ENCODE measurements around the gene ZRANB3. TPM values are rescaled to one million over a fixed set of nuclear protein-coding genes. Genes with fewer than 3 reads are reported as not detected.

Gene ZRANB3
- polyA plus RNA-seq, 1 donor (not counting 4 experiments of a cell fraction or from before 2014, with no cell fraction given), result 10.6 TPM

GRCh38 chr2:135494503-135494902 lies 36.5 kb downstream of the ZRANB3 start:
- TF ChIP-seq CTCF (optimal IDR thresholded peaks at IDR 0.05 in 1 of 3, IDR thresholded peaks at IDR 0.05 in 1 of 3, conservative IDR thresholded peaks at IDR 0.05 in 1 of 3; ENCODE audit: extremely low read depth in 1 of 3, insufficient read depth in 2 of 3, low read length in 3 of 3) (no peak), EZH2 (IDR thresholded peaks at IDR 0.05; ENCODE audit: low read length) (no peak)
- Histone ChIP-seq H2AFZ (ENCODE audit: control insufficient read depth, low read length) (no peak overlapping the region), H3K27ac (ENCODE audit: control insufficient read depth, insufficient read depth, low read length) (no peak overlapping the region), H3K36me3 (ENCODE audit: control insufficient read depth in 2 of 2, extremely low read depth in 1 of 2, insufficient read depth in 2 of 2, low read length in 2 of 2) (no peaks in the 10 kb centered on the region), H3K79me2 (ENCODE audit: control insufficient read depth, insufficient read depth, low read length) (no peaks in the 10 kb centered on the region), H4K20me1 (ENCODE audit: control insufficient read depth, extremely low read depth, insufficient read depth, low read length) (no peaks in the 10 kb centered on the region), H3K27me3 (ENCODE audit: control insufficient read depth, extremely low read depth, insufficient read depth, low read length) (no peaks in the 10 kb centered on the region), H3K4me3 (ENCODE audit: control insufficient read depth in 2 of 3, extremely low read depth in 1 of 3, insufficient read depth in 2 of 3, low read depth in 1 of 3, low read length in 3 of 3) (no peak overlapping the region), H3K4me2 (ENCODE audit: control insufficient read depth, extremely low read depth, insufficient read depth, low read depth, low read length) (no peak overlapping the region), H3K9me3 (ENCODE audit: control insufficient read depth, low read depth, low read length) (no peaks in the 10 kb centered on the region), H3K9ac (ENCODE audit: control insufficient read depth, extremely low read depth, insufficient read depth, low read length) (no peak overlapping the region), H3K4me1 (ENCODE audit: control insufficient read depth, extremely low read depth, insufficient read depth, low read length) (no peaks in the 10 kb centered on the region), H3K9me1 (ENCODE audit: control insufficient read depth, extremely low read depth, insufficient read depth, low read length) (no peaks in the 10 kb centered on the region)
- dilution Hi-C loops (cut with MboI; ENCODE audit: extremely low pct_ligation_motif_present, low sequenced_read_pairs), result no loop called here
- FAIRE-seq, result no peak
- DNase-seq (ENCODE audit: low read depth, low spot score), result no peak

DNA sequence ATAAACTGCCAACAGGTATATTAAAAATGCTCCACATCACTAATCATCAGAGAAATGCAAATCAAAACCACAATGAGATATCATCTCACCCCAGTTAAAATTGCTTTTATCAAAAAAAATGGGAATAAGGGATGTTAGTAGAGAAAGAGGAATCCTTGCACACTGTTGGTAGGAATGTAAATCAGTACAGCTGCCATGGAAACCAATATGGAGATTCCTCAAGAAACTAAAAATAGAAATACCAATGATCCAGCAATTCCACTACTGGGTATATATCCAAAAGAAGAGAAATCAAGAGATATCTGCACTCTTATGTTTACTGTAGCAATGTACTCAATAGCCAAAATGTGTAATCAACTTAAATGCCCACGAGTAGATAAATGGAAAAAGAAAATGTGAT lies 40.6 kb downstream of the ZRANB3 start:
- Histone ChIP-seq H3K4me1 (ENCODE audit: control insufficient read depth, extremely low read depth, insufficient read depth, low read length) (no peaks in the 10 kb centered on the region), H3K4me3 (ENCODE audit: control insufficient read depth in 2 of 3, extremely low read depth in 1 of 3, insufficient read depth in 2 of 3, low read depth in 1 of 3, low read length in 3 of 3) (no peak overlapping the region), H3K9me1 (ENCODE audit: control insufficient read depth, extremely low read depth, insufficient read depth, low read length) (no peaks in the 10 kb centered on the region), H3K4me2 (ENCODE audit: control insufficient read depth, extremely low read depth, insufficient read depth, low read depth, low read length) (no peak overlapping the region), H3K9ac (ENCODE audit: control insufficient read depth, extremely low read depth, insufficient read depth, low read length) (no peak overlapping the region), H3K36me3 (ENCODE audit: control insufficient read depth in 2 of 2, extremely low read depth in 1 of 2, insufficient read depth in 2 of 2, low read length in 2 of 2) (no peaks in the 10 kb centered on the region), H3K27ac (ENCODE audit: control insufficient read depth, insufficient read depth, low read length) (no peak overlapping the region), H2AFZ (ENCODE audit: control insufficient read depth, low read length) (no peak overlapping the region), H4K20me1 (ENCODE audit: control insufficient read depth, extremely low read depth, insufficient read depth, low read length) (no peaks in the 10 kb centered on the region), H3K79me2 (ENCODE audit: control insufficient read depth, insufficient read depth, low read length) (no peaks in the 10 kb centered on the region), H3K9me3 (ENCODE audit: control insufficient read depth, low read depth, low read length) (no peaks in the 10 kb centered on the region), H3K27me3 (ENCODE audit: control insufficient read depth, extremely low read depth, insufficient read depth, low read length) (no peaks in the 10 kb centered on the region)
- dilution Hi-C loops (cut with MboI; ENCODE audit: extremely low pct_ligation_motif_present, low sequenced_read_pairs), result no loop called here
- no peak for DNase-seq (ENCODE audit: low read depth, low spot score)
- no peak for FAIRE-seq
- no peak for TF ChIP-seq EZH2 (IDR thresholded peaks at IDR 0.05; ENCODE audit: low read length)
- no peak for TF ChIP-seq CTCF (optimal IDR thresholded peaks at IDR 0.05 in 1 of 3, IDR thresholded peaks at IDR 0.05 in 1 of 3, conservative IDR thresholded peaks at IDR 0.05 in 1 of 3; ENCODE audit: extremely low read depth in 1 of 3, insufficient read depth in 2 of 3, low read length in 3 of 3)
